ENCODE measurements around the gene FILIP1L. TPM values are rescaled to one million over a fixed set of nuclear protein-coding genes. Genes with fewer than 3 reads are reported as not detected.

FILIP1L gene
- total RNA-seq, 4 donors from 2014 or later = 87.1 to 115 (median 99.6) TPM

GRCh38 chr3:99879275-99879674 lies 235.0 kb downstream of the FILIP1L start:
- Histone ChIP-seq H3K4me3 (no peak overlapping the region), H3K27ac (peak overlapping the region; percentile 83 to 93 (median 91)), H3K27me3 (no peaks in the 10 kb centered on the region), H3K9me3 (no peaks in the 10 kb centered on the region), H3K36me3 (no peaks in the 10 kb centered on the region), H3K4me1 (peaks cover 51 to 73% of the 10 kb centered on the region in 2 donors)
- TF ChIP-seq POLR2A (IDR thresholded peaks at IDR 0.05) (no peak), CTCF (IDR thresholded peaks at IDR 0.05 in 4 of 5, conservative IDR thresholded peaks at IDR 0.05 in 1 of 5) (no peak)
- in situ Hi-C loops (cut with MboI; ENCODE audit: low sequenced_read_pairs in 4 of 4) (no loop called here), intact Hi-C loops (cut with DNase I; ENCODE audit: low total_unique reads) (loop anchor here (5.0 kb wide), 2 partner anchors 128 to 168 kb away; no protein-coding TSS in a partner anchor)
- no peak for ATAC-seq
- DNase-seq = no peak

GRCh38 chr3:99878005-99878404 lies 236.3 kb downstream of the FILIP1L start:
- in situ Hi-C loops (cut with MboI; ENCODE audit: low sequenced_read_pairs in 4 of 4) (no loop called here), intact Hi-C loops (cut with DNase I; ENCODE audit: low total_unique reads) (loop anchor here (5.0 kb wide), 2 partner anchors 129 to 169 kb away; no protein-coding TSS in a partner anchor)
- Histone ChIP-seq H3K27ac (peak overlapping the region; percentile 83 to 93 (median 91)), H3K4me1 (peaks cover 64 to 73% of the 10 kb centered on the region in 2 donors), H3K9me3 (no peaks in the 10 kb centered on the region), H3K27me3 (no peaks in the 10 kb centered on the region), H3K36me3 (no peaks in the 10 kb centered on the region), H3K4me3 (no peak overlapping the region)
- ATAC-seq (peak; percentile 69 to 71), DNase-seq (no peak)
- TF ChIP-seq POLR2A (IDR thresholded peaks at IDR 0.05) = peak in 1 of 2 donors; percentile 40
- TF ChIP-seq CTCF (IDR thresholded peaks at IDR 0.05 in 4 of 5, conservative IDR thresholded peaks at IDR 0.05 in 1 of 5) = no peak

- no peak for DNase-seq
- no peak for ATAC-seq
- H3K4me3 ChIP-seq = peak overlapping the region; percentile 70 to 89 (median 77)
- no peaks in the 10 kb centered on the region for H3K9me3 ChIP-seq
- TF ChIP-seq CTCF (IDR thresholded peaks at IDR 0.05 in 4 of 5, conservative IDR thresholded peaks at IDR 0.05 in 1 of 5) (no peak), POLR2A (IDR thresholded peaks at IDR 0.05) (no peak)
- no peaks in the 10 kb centered on the region for H3K36me3 ChIP-seq
- peak overlapping the region; percentile 83 to 93 (median 91) for H3K27ac ChIP-seq
- H3K27me3 ChIP-seq = no peaks in the 10 kb centered on the region
- H3K4me1 ChIP-seq = peaks cover 68 to 74% of the 10 kb centered on the region in 2 donors
- in situ Hi-C loops (cut with MboI; ENCODE audit: low sequenced_read_pairs in 4 of 4) = no loop called here
- intact Hi-C loops (cut with DNase I; ENCODE audit: low total_unique reads) = loop anchor here (5.0 kb wide), 2 partner anchors 130 to 170 kb away; no protein-coding TSS in a partner anchor
Observed at GRCh38 chr3:99877031-99877579, 237.2 kb downstream of the FILIP1L start.

- TF ChIP-seq POLR2A (IDR thresholded peaks at IDR 0.05) (peak; percentile 82 to 93), CTCF (IDR thresholded peaks at IDR 0.05 in 4 of 5, conservative IDR thresholded peaks at IDR 0.05 in 1 of 5) (peak in 1 of 5 experiments; percentile 19)
- in situ Hi-C loops (cut with MboI; ENCODE audit: low sequenced_read_pairs in 4 of 4) = no loop called here
- no peaks in the 10 kb centered on the region for H3K36me3 ChIP-seq
- no peaks in the 10 kb centered on the region for H3K9me3 ChIP-seq
- ATAC-seq = peak; percentile 72 to 82
- DNase-seq = peak; percentile 48 to 74
- H3K4me1 ChIP-seq = peaks cover 59 to 76% of the 10 kb centered on the region in 2 donors
- intact Hi-C loops (cut with DNase I; ENCODE audit: low total_unique reads) = loop anchor here (5.0 kb wide), 2 partner anchors 131 to 171 kb away; no protein-coding TSS in a partner anchor
- H3K27me3 ChIP-seq = no peaks in the 10 kb centered on the region
- H3K27ac ChIP-seq = peak overlapping the region; percentile 83 to 93 (median 91)
- H3K4me3 ChIP-seq = peak overlapping the region; percentile 70 to 89 (median 77)
Observed at GRCh38 chr3:99875929-99876841, 238.1 kb downstream of the FILIP1L start.
